Lower leg skin (tissue), 3 donors: ENCODE results near the gene TMEM35B.

Experiments used
- POLR2A ChIP-seq, 2 donors: fragments of 450-650 bp; IDR thresholded peaks; one replicate each; pipeline ENCODE4 v1.6.1; 2016 to 2017; ENCODE audit warnings: antibody characterized with exemption in 2 of 2, mild to moderate bottlenecking in 1 of 2, moderate library complexity in 1 of 2
- TF ChIP-seq, protein P1 (sequence below), 3 donors: fragments of 450-650 bp; IDR thresholded peaks; one replicate each; pipeline ENCODE4 v1.5.1; 2016; ENCODE audit warnings: antibody characterized with exemption in 3 of 3, mild to moderate bottlenecking in 3 of 3, moderate library complexity in 2 of 3

DNA sequence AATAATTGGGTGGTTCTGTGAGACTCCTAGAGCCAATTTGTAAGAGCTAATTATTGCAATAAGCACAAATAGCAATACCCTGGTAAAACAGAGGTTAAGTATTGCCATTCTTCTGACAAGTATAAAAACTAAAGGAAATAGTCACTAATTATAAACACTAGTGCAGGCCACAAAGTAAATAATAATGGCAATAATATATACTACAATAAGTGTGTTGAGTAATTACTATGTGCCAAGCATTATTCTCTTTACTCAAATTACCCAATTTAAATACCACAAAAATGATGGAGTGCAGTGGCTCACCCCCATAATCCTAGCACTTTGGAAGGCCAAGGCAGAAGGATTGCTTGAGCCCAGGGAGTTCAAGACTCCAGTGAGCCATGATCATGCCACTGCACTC is 31.3 kb upstream of the TMEM35B start:
- TF ChIP-seq, protein P1, sequence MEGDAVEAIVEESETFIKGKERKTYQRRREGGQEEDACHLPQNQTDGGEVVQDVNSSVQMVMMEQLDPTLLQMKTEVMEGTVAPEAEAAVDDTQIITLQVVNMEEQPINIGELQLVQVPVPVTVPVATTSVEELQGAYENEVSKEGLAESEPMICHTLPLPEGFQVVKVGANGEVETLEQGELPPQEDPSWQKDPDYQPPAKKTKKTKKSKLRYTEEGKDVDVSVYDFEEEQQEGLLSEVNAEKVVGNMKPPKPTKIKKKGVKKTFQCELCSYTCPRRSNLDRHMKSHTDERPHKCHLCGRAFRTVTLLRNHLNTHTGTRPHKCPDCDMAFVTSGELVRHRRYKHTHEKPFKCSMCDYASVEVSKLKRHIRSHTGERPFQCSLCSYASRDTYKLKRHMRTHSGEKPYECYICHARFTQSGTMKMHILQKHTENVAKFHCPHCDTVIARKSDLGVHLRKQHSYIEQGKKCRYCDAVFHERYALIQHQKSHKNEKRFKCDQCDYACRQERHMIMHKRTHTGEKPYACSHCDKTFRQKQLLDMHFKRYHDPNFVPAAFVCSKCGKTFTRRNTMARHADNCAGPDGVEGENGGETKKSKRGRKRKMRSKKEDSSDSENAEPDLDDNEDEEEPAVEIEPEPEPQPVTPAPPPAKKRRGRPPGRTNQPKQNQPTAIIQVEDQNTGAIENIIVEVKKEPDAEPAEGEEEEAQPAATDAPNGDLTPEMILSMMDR (IDR thresholded peaks at IDR 0.05) = no peak
- no peak for TF ChIP-seq POLR2A (IDR thresholded peaks at IDR 0.05)
